ENCODE data around the gene VANGL1.

The VANGL1 gene

DNA sequence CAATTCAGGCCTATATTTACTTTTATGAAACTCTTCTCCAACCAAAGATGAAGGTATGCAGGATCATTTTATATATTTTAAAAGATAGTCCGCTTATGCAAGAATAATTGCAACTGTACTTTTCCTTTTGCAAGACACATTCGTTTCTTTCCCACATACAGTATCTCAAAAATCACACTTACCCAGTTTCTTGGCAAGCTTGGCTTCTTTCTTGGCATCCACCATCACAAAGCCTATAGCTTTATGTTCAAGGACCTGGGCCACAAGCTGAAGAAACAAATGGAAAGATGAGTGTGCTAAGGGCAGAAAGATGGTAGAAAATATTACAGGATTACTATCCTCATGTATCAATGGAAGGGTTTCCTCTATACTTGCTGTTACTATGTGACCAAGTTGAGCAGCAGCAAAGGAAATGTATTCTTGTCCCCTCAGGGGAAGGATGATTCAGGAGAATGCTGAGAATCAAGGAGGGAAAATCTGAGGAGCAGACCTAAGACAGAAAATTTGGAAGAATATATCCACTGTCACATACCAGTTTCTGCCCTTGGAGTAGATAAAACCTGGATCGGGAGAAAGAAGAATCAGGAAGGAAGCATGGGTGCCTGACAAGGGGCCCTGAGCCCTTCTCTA is 103.0 kb downstream of the VANGL1 start:
- DNase-seq (ENCODE audit: low read depth, low spot score): no peak

- no peak for DNase-seq (ENCODE audit: low read depth, low spot score)
Observed at GRCh38 chr1:115746021-115746690, 104.4 kb downstream of the VANGL1 start.
